Activated CD4-positive, alpha-beta T cell treated with anti-CD3 and anti-CD28 coated beads, Interleukin-2, amount 50 U/mL, for 16 hours (primary cell): ENCODE measurements around the gene PHGDH.
"Not testable (repeated sequence)": the region's sequence is repeated elsewhere in the genome, so short reads cannot be mapped to it uniquely, and the experiment has no call there.

Experiments
- DNase-seq: peaks from one replicate; pipeline ENCODE4 v3.0.0-alpha.2; 2020

PHGDH gene

DNA sequence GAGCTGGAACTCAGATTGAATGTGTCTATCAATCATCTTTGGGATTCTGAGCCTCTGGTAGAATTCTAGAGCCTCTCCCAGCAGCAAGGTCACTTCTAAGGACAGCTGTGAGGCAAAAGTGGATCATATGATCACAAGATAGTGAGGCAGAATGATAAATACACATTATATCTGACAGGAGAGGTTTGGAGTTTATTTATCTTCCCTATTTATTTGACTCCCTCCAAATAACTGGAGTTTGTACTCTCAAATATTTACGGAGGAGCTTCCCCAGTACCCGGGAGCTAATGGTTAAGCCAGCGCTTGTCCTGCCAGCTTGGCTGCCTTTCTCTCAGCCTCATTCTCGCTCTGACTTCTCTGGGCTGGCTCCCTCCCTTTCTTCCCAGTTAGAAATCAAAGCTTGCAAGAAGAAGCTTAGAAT lies 54.6 kb downstream of the PHGDH start:
- no peak for DNase-seq

DNA sequence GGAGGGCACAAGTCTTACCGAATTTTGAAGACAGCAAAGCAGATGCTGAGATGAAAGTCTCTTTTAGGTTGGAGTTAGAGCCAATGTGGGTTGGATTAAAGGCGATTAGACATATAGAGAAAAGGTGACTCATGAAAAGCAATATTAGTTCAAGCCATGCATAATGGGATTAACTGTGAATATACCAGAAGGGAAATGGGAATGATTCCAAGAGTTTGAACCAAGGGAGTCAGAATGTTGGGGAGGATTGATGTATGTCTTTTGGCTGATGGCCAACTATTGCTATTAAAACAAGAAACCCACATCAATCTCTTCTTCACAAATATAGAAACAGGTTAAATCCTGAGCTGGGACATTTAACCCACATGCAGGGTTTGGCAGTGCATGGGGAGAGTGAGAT lies 55.8 kb downstream of the PHGDH start:
- DNase-seq = no peak

DNA sequence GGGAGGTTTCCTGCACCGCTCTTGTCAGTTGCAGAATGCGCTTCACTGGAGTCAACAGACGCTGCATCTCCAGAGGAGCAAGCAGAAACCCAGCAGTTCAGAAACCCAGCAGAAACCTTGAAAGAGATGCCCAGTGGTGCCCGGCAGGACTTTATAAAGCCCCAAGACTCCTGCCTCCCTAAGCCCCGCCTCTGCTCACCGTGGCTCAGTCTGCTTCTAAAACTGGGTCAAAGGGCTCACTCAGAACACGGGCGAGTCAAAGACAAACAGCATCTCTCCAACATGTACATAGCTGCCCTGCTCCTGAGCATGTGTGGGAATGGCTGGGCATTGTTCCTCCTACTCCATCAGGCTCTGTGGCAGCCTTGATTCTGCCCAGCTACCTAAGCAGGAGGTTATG lies 57.0 kb downstream of the PHGDH start, which contains the start of gene HMGCS2:
Gene HMGCS2, minus strand, starts transcription at position 128 of the 400 bp plus-strand sequence. Its CDS starts 61 bp downstream, at position 67.
- DNase-seq = no peak

DNA sequence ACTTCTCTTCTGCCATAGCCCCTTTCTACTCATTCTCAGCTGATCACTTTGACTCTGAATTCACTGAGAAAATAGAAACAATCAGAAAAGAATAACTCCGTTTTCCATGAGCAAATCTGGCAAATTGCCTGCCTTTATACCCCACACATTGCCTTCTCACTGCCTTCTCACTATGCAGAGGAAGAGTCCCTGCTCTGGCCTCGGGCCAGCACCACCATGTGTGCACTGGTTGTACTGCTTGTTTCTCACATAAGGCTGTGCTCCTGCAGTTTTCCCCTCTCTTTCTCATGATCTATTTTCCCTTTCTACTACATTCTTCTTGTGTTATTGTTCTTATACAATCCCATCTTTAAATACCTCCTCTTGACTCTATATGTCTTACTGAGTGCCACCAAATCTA lies 59.3 kb downstream of the PHGDH start:
- DNase-seq = no peak

DNA sequence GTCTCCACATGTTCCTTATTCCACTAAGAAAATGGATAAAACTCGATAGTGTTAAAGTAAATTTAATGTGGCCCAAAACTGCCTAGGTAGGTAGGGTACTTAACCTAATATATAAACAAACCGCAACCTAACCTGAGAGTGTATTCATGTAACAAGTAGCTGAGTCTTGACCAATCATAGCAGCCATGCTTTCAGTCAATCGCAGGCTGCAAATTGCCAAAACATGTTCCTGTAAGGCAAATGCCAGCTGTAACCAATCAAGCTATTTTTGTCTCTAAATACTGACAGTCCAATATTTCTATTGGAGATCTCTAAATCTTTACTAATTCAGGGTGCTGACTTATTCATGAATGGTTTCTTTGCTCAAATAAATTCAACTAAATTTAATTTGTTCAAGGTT lies 60.0 kb downstream of the PHGDH start:
- DNase-seq = no peak

DNA sequence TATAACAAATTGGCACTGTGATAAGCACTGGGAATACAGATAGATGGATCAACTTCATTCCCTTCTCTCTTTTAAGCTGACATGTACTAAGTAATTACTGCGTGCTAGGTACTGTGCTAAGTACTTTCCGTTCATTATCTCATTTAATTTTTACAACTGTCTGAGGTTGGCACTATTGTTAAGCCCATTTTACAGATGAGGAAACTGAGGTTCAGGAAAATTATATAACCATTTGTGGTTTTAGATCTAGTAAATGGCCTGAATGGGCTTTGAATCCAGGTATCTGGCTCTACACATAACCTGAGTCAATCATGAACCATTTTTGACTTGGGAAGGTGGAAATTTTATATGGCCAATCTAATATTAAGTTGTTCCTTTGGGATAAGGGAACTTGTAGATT lies 60.6 kb downstream of the PHGDH start:
- DNase-seq = no peak

DNA sequence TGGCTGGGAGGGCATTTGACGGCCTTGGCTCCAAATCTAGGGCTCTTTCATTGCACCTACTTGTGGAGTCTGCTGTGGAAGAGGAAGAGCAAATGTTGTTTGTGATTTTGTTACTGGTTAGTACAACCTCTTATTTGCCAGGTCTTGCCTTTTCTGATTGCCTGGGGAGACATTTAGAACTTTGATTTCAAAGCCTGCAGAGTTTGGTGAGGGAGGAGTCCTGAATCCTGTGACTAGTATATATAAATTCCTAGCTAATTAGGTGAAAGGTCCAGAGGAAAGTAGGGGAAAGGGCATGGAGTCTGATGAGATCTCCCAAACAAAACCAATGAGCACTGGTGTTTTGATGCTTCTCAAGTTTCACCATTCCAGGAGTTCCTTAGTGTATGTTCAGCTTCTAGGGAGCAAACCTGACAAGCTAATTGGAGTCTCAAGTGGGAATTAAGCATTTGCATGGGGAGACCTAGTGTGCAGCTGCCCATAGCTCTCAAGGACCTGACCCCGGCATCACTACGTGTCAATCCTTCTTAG lies 62.0 kb downstream of the PHGDH start:
- DNase-seq = no peak

DNA sequence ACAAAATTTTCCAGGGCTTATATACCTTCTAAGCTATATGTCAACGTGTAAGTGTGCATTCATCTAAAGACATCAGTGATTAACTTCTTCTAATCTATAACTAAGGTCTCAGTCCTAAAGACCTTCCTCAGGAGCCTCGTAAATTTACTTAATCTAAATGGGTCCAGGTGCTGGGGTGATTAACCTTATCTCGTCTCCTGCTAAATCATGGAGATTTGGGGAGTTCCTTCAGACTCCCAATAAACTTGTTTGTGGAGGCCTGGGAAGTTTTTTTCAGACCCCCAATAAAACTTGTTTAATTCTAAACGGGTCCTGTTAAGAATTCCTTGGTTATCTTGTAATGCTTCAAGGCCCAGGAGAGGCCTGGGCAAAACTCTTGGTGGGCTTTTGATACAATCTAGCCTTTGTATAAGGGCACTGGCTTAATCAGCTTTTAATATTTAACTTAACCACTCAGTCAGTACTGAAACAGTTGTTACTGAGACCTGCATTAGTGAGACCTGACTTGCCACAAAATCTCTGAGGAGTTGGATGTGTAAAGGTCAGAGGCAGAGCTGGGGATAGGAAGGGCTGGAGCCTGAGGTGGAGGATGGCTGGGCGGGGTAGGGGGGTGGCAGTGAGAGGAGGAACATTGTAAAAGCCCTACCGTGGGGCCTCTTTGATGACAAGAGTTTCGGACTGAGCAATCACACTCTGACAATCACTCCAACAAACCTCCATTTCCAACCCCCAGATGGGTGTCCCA lies 63.2 kb downstream of the PHGDH start:
- DNase-seq = no peak

DNA sequence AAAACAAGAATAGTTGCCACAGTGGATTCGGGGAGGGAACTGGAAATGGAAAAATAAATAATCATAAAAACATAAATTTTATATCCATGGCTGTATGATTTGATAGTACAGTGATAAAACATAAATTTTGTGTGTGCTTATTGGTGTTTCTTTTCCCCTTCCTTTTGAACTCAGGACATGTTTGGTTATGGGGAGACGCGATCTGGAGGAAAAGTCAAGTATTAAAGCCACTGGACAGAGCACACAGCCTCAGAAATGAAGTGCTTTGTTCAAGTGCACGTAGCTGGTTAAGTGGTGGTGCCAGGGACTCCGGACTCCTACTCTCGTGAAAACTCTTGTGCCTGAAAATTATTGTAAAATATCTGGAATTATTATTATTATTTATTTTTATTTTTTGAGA lies 66.6 kb downstream of the PHGDH start:
- DNase-seq = no peak

DNA sequence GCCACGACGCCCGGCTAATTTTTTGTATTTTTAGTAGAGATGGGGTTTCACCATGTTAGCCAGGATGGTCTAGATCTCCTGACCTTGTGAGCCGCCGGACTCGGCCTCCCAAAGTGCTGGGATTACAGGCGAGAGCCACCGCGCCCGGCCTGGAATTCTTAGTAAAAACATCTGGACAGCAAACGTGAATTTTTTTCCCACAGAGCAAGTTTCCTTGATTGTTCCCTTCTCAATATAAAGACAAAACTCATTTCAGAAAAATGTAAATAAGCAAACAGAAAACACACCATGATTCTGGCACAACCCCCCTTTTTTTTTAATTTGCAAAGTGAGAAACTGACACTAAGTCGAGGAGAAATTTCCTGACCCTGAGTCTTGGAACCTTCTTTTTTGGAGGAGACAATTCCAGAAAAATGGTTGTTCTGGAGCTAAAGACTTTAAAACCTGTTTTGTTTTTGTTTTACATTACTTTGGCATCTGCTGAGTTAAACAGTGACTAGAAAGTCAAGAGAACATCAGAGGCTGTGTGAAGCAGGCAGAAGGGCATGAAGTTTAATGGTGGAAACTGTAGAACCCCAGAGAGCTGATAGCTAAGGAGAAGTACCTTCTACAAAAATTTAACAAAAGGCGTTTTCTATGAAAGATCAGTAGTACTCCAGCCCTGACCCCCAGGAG lies 67.3 kb downstream of the PHGDH start:
- DNase-seq = no peak

DNA sequence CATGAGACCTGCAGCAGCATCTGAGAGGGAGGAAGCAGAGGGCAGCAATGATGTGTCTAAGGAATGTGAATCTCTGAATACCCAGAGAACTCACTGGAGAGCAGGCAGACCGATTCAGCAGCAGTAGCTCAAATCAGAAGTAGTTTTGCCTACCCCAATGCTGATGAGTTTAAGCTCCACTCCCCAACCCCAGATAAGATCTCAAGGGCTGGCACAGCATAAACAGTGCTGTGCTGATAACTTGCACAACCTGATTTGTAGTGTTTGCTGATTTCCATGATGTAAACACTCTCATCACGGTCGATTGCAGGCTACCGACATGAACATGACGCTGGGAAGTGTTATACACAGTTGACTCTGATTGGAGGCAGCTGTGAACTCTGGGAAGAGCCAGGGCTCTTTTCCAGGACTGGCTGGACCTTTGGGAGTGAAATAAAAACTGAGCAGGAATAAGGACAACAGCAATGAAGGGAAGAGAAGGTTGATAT lies 68.2 kb downstream of the PHGDH start:
- no peak for DNase-seq

DNA sequence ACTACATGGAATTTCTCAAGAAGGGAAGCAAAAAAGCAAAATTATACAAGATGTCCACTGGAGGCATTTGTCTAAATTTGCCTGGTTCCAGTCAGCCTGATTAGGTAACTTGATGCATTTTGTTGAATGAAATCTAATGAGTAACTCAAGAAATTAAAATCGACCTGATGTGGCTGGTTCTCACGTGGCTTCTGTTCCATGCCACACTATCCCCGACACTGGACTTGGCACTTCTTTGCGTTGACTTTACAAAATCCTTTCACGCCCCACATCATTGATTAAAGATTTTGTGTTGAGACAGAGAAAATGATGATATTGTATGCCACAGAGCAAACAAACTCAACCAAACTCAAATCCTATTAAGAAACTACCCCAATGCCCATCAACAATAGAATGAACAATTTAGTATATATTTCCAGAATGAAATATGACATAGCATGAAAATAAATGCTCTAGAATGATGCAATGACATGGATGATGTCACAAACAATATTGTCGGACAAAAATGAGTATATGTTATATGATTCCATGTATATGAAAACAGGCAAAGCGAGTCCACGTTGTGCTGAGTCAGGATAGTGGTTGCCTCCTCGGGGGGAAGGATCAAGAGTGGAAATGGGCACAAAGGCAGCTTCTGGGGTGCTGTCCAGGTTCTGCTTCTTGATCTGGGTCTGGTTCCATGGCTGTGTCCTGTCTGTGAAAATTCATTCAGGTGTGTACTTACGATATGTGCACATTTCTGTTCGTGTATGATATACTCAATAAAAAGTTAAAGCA lies 69.9 kb downstream of the PHGDH start:
- DNase-seq = no peak

DNA sequence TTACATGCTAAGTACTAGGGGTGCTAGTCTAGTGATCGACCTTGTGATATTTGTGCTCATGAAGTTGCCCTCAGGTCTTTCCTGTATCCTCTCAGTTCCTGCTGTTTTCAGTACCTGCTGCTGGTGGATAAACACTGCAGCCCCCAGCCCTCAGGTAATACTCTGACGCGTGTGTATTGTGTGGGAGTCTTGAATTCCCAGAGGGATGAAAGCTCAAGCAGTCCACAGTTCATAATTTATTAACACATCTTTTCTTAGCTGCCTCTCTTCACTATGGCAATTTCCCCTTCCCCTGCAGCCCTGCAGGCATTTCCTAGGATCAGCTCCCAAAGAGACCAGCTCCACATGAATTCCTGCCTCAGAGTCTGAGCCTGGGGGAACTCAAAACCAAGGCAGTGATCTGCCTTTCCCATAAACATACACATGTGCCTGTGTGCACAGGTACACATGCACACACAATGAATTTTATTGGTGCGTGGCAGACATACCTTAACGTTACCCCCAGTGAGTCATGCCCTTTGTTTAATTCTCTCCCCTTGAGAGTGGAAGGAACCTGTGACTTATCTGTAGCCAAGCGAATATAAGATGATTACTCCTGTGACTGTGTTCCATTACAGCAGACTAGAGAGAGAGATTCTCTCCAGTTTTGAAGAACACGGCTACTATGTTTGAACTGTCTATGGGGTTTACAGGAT lies 71.0 kb downstream of the PHGDH start:
- DNase-seq = no peak

DNA sequence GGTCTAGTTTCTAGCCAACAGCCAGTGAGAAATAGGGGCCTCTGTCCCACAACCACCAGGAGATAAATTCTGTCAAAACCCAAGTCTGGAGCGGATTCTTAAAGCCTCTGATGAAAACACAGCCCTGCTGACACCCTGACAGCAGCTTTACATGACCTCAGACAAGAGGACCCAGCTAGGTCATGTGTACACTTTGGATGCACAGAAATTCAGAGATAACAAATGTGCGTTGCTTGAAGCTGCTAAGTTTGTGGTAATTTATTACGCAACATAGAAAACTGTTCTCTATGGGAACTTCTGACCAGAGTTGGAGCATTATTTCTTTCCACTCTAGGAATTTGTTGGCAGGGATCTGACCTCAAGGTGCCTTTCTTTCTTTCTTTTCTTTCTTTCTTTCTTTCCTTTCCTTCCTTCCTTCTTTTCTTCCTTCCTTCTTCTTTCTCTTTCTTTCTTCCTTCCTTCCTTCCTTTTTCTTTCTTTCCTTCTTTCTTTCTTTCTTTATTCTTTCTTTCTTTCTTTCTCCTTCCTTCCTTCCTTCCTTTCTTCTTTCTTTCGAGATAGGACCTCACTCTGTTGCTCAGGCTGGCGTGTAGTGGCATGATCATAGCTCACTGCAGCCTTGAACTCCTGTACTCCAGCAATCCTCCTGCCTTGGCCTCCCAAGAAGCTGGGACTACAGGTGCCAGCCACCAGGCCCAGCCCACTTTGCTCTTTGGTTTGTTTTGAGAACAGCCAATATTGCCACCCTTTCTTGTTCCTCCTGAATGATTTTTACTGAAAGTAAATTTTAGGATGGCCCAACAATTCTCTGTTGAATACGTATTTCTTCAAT lies 71.8 kb downstream of the PHGDH start:
- DNase-seq = no peak

DNA sequence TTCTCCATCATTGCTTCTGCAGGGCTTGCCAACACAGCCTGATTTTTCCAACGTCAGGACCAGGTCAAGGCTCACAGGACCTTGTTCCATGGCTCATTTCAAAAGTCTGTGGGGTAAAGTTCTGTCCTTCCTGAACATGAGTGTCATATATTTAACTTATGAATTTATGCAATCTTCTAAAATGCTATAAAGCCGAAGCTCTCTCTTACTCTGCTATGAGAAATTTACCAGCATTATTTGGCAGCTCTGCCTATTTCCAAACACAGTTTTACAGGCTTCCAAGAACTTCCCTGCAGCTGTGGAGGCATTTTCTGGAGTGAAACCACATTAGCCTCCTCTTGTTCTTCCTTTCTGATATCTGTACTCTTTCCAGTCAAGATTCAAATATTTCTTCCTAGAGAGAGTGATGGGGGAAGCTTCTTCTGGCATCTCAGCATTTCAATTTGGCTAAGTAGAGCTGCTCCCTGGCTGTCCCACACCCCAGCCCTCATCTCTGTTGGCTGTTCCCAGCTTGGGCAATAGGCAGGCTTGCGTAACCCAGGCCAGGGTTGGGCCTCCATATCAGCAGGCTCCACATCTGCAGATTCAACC lies 72.6 kb downstream of the PHGDH start:
- DNase-seq = no peak

DNA sequence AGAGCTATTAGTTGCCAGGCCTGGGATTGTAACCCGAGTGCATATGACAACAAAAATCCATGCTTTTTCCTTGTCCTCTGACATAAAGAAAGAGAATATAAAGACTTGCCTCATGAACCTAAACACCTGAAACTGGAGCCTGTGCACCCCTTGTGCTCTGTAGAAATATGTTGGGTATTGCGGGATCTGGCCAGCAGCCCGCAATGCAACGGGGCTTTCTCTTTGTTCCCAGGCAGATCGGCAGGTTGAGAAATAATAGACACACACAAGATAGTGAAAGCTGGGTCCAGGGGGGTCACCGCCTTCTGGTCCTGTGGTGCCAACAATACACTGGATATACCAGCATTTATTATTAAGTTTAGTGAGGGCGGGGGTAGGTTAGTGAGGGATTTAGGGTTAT lies 74.3 kb downstream of the PHGDH start:
- not testable (repeated sequence) for DNase-seq

DNA sequence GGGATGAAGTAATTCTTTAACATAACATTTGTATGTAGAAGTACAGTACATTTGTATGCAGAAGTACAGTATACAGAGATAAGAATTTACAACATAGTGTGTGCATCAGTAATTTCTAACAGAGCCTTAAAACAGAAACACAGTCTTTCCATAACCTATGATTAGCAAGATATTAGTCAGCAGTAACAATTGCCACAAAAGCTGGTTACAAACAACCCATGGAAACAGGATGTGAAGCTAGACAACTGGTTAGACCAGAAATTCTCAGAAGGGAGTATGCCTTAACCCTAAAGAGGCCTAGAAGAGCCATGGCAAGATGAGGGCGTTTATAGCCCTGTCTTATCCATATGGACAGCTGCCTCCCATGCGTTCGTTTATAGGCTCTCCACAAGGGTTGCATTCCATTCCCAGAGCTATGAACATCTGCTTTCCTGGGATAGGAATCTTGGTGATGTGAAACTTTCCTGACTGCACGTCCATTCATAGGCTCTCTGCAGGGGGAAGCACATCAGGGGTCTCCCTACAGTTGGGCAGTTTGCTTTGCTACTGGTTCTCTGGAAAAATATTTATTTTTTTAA lies 74.8 kb downstream of the PHGDH start:
- peak; percentile 75 for DNase-seq

DNA sequence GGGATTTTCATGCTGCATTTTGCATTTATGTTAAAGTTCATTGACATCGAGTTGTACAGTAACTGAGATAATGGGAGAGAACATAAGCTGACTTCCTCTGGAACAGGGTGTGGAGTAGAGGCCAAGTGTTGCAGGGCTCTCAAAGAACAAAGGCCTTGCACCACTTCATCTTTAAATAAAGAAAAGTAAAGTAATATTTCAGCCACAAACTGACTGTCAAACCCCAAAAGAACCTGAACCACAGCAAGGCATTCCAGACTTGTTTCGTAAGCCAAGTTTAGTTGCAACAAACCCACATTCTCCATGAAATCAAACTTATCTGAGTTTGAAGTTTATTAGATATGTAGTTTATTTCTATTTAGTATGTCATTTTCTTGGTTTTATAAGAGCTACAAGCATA lies 76.0 kb downstream of the PHGDH start:
- no peak for DNase-seq

DNA sequence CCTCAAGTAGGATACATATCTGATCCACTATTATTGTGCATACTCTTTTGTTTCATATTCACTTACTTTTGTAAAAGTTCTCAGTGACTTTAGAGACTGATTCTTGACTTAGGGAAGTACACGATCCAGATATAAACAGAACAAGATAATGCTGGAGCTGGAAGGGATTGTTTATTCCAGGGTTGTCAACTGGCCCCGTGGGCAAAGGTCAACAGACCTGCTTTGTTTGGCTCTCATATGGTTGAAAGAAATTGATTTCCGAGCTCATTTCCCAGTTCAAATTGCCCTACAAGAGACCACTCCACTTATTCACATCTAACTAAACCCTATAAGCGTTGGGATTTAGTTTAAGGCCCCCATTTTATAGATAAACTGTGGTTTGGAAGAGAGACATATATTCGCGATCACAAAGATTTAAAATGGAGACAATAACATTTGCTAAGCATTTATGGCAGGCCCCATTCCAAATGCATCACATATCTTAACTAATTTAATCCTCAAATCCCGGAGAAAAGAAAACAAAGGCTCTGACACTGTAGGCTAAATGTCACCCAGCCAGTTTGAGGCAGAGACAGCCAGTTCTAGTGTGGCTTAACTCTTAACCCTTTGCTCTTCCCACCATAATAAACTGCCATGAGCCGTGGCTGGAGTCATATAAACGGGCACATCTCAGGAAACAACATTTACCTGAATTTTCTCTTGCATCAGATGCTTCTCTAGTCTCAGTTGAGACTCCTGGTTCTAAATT lies 78.9 kb downstream of the PHGDH start:
- DNase-seq = no peak

DNA sequence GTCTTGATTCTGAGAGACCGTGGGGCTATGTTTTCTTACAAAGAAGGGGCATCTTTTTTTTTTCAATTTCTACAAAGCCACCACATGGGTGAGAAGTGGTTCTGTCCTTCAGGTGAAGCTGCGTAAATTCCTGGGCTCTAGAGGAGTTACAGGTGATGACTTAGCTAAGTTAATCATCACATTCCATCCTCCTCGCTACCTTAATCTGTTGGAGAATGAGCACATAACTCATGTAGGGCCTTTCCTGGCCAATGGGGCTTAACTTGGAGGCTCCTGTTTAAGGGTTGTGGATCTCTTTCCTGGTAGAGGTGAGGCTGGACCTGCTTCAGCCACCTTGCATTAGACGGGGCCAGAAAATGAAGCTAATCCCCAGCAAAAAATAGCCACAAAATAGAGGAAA lies 79.6 kb downstream of the PHGDH start:
- no peak for DNase-seq
